HEK293 (cell line): ENCODE results near the gene HP1BP3.

ENCODE experiments used
- CTCF ChIA-PET: fragments of 350-600 bp; formaldehyde crosslinking; extraction: SDS; loops from one replicate; lab custom pipeline; 2021; ENCODE audit warnings: antibody characterized with exemption; lab: Yijun Ruan, JAX
- POLR2A ChIA-PET: fragments of 300-600 bp; formaldehyde crosslinking; extraction: SDS; loops from one replicate; lab custom pipeline; 2020; ENCODE audit warnings: antibody characterized with exemption, inconsistent platforms; lab: Yijun Ruan, JAX
- H3K27ac ChIP-seq: fragments of 200-500 bp; sonication (Bioruptor generic); 2 replicates; pipeline ENCODE4 v1.5.1; 2014; ENCODE audit warnings: low read depth, low read length, control low read depth, inconsistent platforms; ENCODE audit errors: extremely low read depth
- H3K36me3 ChIP-seq, 2 experiments: fragments of 200-500 bp in 1 of 2; sonication (Bioruptor generic) in 1 of 2; 1 replicate in 1 of 2; 2 replicates in 1 of 2; pipeline ENCODE4 v1.5.1; 2014 to 2017; ENCODE audit warnings: inconsistent platforms in 2 of 2, low read length in 2 of 2; ENCODE audit not compliant: control insufficient read depth in 2 of 2, insufficient read depth in 1 of 2
- H3K4me1 ChIP-seq: fragments of 200-500 bp; sonication (Bioruptor generic); 2 replicates; pipeline ENCODE4 v1.5.1; 2014; ENCODE audit warnings: mild to moderate bottlenecking, low read length, inconsistent platforms; ENCODE audit not compliant: control insufficient read depth, insufficient read depth
- H3K4me3 ChIP-seq: 2 replicates; pipeline ENCODE4 v1.5.1; 2011; ENCODE audit warnings: low read depth, mild to moderate bottlenecking, control low read depth, low read length, moderate library complexity
- H3K9me3 ChIP-seq: fragments of 200-500 bp; sonication (Bioruptor generic); 2 replicates; pipeline ENCODE4 v1.5.1; 2014; ENCODE audit warnings: low read depth, low read length, inconsistent platforms; ENCODE audit not compliant: control insufficient read depth, insufficient read depth
- BCL11A ChIP-seq: fragments of 450-650 bp; formaldehyde crosslinking; IDR thresholded peaks from 2 replicates; pipeline ENCODE4 v1.5.1; 2016; ENCODE audit warnings: low read depth, missing biosample characterization, missing genetic modification characterization
- CTCF ChIP-seq: fragments of 450-650 bp; formaldehyde crosslinking; IDR thresholded peaks from 2 replicates; pipeline ENCODE4 v1.5.1; 2016; ENCODE audit warnings: missing biosample characterization, missing genetic modification characterization
- EGR2 ChIP-seq: fragments of 450-650 bp; formaldehyde crosslinking; IDR thresholded peaks from 2 replicates; pipeline ENCODE4 v1.5.1; 2016; ENCODE audit warnings: low read depth, missing biosample characterization, missing genetic modification characterization
- GLI2 ChIP-seq: fragments of 450-650 bp; formaldehyde crosslinking; IDR thresholded peaks from 2 replicates; pipeline ENCODE4; 2017; ENCODE audit warnings: missing biosample characterization, missing genetic modification characterization, low read depth, borderline replicate concordance
- PRDM4 ChIP-seq: fragments of 450-650 bp; formaldehyde crosslinking; IDR thresholded peaks from 2 replicates; pipeline ENCODE4 v1.5.1; 2017; ENCODE audit warnings: missing biosample characterization, missing genetic modification characterization
- TRIM28 ChIP-seq: IDR thresholded peaks from 2 replicates; pipeline ENCODE4 v1.6.1; 2011; ENCODE audit warnings: low read length, control low read depth, borderline replicate concordance
- ZBTB17 ChIP-seq: fragments of 450-650 bp; formaldehyde crosslinking; IDR thresholded peaks from 2 replicates; pipeline ENCODE4 v1.5.1; 2016; ENCODE audit warnings: missing biosample characterization, missing genetic modification characterization
- ZBTB20 ChIP-seq: fragments of 450-650 bp; formaldehyde crosslinking; IDR thresholded peaks from 2 replicates; pipeline ENCODE4 v1.5.1; 2016; ENCODE audit warnings: missing biosample characterization, missing genetic modification characterization
- ZBTB7A ChIP-seq: fragments of 450-650 bp; formaldehyde crosslinking; IDR thresholded peaks from 2 replicates; pipeline ENCODE4 v1.5.1; 2016; ENCODE audit warnings: low read depth, missing biosample characterization, missing genetic modification characterization
- ZFHX2 ChIP-seq: fragments of 450-650 bp; formaldehyde crosslinking; conservative IDR thresholded peaks from 2 replicates; pipeline ENCODE4 v1.5.1; 2016; ENCODE audit warnings: missing biosample characterization, missing genetic modification characterization
- ZFP69B ChIP-seq: fragments of 450-650 bp; formaldehyde crosslinking; IDR thresholded peaks from 2 replicates; pipeline ENCODE4 v1.5.1; 2016; ENCODE audit warnings: missing biosample characterization, missing genetic modification characterization
- ZNF148 ChIP-seq: fragments of 450-650 bp; formaldehyde crosslinking; IDR thresholded peaks from 2 replicates; pipeline ENCODE4 v1.5.0; 2017; ENCODE audit warnings: missing biosample characterization, missing genetic modification characterization, borderline replicate concordance
- ZNF23 ChIP-seq: fragments of 450-650 bp; formaldehyde crosslinking; IDR thresholded peaks from 2 replicates; pipeline ENCODE4 v1.5.1; 2016; ENCODE audit warnings: missing biosample characterization, missing genetic modification characterization, borderline replicate concordance
- ZNF366 ChIP-seq: fragments of 450-650 bp; formaldehyde crosslinking; conservative IDR thresholded peaks from 2 replicates; pipeline ENCODE4 v1.5.1; 2016; ENCODE audit warnings: missing biosample characterization, missing genetic modification characterization
- ZNF37A ChIP-seq: fragments of 450-650 bp; IDR thresholded peaks from 2 replicates; pipeline ENCODE4 v1.5.1; 2018; ENCODE audit warnings: missing biosample characterization, missing genetic modification characterization
- ZNF530 ChIP-seq: fragments of 450-650 bp; formaldehyde crosslinking; IDR thresholded peaks from 2 replicates; pipeline ENCODE4 v1.5.1; 2016; ENCODE audit warnings: low read depth, missing biosample characterization, missing genetic modification characterization
- ZNF555 ChIP-seq: fragments of 450-650 bp; formaldehyde crosslinking; conservative IDR thresholded peaks from 2 replicates; pipeline ENCODE4 v1.5.1; 2017; ENCODE audit warnings: missing biosample characterization, mild to moderate bottlenecking, missing genetic modification characterization, inconsistent platforms
- TF ChIP-seq, protein P1 (sequence below): fragments of 450-650 bp; formaldehyde crosslinking; IDR thresholded peaks from 2 replicates; pipeline ENCODE4 v1.5.1; 2016; ENCODE audit warnings: missing biosample characterization, missing genetic modification characterization, borderline replicate concordance

The HP1BP3 gene

DNA sequence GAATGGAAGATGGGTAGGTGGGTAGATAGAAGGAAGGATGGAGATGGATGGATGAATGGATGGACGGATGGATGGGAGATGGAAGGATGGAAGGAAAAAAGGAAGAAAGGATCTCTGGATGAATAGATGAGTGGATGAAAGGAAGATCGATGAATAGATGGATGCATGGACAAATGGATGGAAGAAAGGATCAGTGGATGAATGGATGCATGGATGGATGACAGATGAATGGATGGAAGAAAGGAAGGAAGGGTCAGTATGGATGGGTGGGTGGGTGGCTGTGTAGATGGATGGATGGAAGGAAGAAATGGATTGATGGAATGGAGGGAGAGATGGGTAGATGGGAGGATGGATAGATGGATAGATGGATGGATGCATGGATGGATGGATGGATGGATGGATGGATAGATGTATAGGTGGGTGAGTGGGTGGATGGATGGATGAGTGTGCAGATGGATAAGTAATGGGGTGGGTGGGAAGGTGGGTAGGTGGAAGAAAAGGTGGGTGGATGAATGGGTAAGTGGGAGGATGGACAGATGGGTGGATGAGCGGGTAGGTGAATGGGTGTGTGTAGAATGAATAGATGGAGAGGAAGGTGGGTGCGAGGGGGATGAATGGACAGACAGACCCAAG lies 83.9 kb downstream of the HP1BP3 start:
- TF ChIP-seq, protein P1, sequence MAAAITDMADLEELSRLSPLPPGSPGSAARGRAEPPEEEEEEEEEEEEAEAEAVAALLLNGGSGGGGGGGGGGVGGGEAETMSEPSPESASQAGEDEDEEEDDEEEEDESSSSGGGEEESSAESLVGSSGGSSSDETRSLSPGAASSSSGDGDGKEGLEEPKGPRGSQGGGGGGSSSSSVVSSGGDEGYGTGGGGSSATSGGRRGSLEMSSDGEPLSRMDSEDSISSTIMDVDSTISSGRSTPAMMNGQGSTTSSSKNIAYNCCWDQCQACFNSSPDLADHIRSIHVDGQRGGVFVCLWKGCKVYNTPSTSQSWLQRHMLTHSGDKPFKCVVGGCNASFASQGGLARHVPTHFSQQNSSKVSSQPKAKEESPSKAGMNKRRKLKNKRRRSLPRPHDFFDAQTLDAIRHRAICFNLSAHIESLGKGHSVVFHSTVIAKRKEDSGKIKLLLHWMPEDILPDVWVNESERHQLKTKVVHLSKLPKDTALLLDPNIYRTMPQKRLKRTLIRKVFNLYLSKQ (tag by site-specific recombination) = no peak
- peak; percentile 98 for TF ChIP-seq ZBTB17 (tag by site-specific recombination)
- TF ChIP-seq ZNF148 (tag by site-specific recombination) = 0 out of 2 replicates have a peak, but pooled peaks have one; percentile 44
- TF ChIP-seq EGR2 (tag by site-specific recombination) = peak; percentile 99
- peak; percentile 93 for TF ChIP-seq ZFHX2 (tag by site-specific recombination)
- peak; percentile 100 for TF ChIP-seq ZNF366
- CTCF ChIA-PET = interaction anchor here (0.7 to 1.1 kb wide), 2 partner anchors 52 to 83 kb away, joined by 3 read pairs; no protein-coding TSS in a partner anchor
- peaks cover 0 to 9% of the 10 kb centered on the region in 2 experiments; a peak in 1 of 3 replicates for H3K36me3 ChIP-seq
- H3K4me1 ChIP-seq = no peaks in the 10 kb centered on the region
- POLR2A ChIA-PET = no interaction called here
- no peak overlapping the region for H3K27ac ChIP-seq
- H3K4me3 ChIP-seq = no peak overlapping the region
- H3K9me3 ChIP-seq = no peaks in the 10 kb centered on the region

DNA sequence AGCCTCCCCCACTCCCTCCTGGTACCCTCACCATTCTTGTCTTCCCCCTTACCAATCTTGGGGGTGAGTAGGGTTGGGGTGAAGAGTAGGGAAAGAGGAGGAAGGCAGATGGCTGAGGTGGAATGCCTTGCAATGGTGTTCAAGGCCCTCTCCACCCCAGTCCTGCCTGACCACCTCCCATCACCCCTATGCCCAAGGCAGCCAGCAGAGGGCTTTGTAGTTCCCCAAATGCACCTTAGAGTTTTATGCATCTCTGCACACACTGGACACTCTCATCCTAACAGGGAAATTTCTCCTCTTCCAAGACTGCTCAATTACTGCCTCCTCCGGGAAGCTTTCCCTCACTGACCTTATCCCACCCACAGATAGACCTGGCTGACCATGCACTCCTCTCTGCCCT lies 84.7 kb downstream of the HP1BP3 start:
- ChIA-PET POLR2A (no interaction called here), CTCF (interaction anchor here (0.7 to 1.1 kb wide), 3 partner anchors 53 to 84 kb away, joined by 3 read pairs; no protein-coding TSS in a partner anchor)
- Histone ChIP-seq H3K27ac (no peak overlapping the region), H3K4me3 (no peak overlapping the region), H3K36me3 (peaks cover 0 to 9% of the 10 kb centered on the region in 2 experiments; a peak in 1 of 3 replicates), H3K4me1 (no peaks in the 10 kb centered on the region), H3K9me3 (no peaks in the 10 kb centered on the region)
- TF ChIP-seq CTCF (tag by site-specific recombination) = peak; percentile 39
- TF ChIP-seq ZFP69B (tag by site-specific recombination) = no peak
- TF ChIP-seq, all 188 proteins: peak for 1

DNA sequence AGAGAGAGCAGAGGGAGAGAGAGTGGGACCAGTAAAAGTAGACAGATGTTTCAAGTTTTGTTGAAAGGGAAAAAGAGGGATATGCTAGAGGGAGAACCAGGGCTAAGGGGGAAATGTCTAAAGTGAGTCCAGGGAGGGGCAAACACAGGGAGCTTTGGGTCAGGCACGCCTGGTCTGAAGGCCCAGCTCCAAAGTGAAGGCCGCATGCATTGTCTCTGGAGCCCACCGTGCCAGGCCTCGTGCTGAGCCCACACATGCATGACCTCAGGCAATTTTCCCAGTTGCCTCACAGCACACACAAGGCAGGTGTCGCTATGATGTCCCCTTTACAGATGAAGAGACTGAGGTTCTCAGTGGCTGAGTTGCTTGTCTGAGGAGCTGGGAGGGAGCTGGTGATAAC lies 85.3 kb downstream of the HP1BP3 start:
- POLR2A ChIA-PET = no interaction called here
- H3K27ac ChIP-seq = no peak overlapping the region
- CTCF ChIA-PET = interaction anchor here (0.7 to 1.1 kb wide), 2 partner anchors 82 to 84 kb away, joined by 3 read pairs; no protein-coding TSS in a partner anchor
- TF ChIP-seq ZNF23 (tag by site-specific recombination) (no peak), ZBTB7A (no peak), ZBTB17 (tag by site-specific recombination) (no peak), BCL11A (tag by site-specific recombination) (no peak), ZNF530 (tag by site-specific recombination) (no peak), TRIM28 (no peak), ZBTB20 (tag by site-specific recombination) (no peak), PRDM4 (tag by site-specific recombination) (no peak), ZNF148 (tag by site-specific recombination) (no peak), ZNF37A (tag by site-specific recombination) (no peak), ZNF555 (no peak), GLI2 (tag by site-specific recombination) (no peak)

More for the DNA sequence above, 85.3 kb downstream of the HP1BP3 start:
- Histone ChIP-seq H3K36me3 (peaks cover 0 to 9% of the 10 kb centered on the region in 2 experiments; a peak in 1 of 3 replicates), H3K9me3 (no peaks in the 10 kb centered on the region), H3K4me1 (no peaks in the 10 kb centered on the region), H3K4me3 (no peak overlapping the region)
